Caco-2 (cell line): ENCODE results near the gene MBTPS1. TPM values are rescaled to one million over a fixed set of nuclear protein-coding genes. Genes with fewer than 3 reads are reported as not detected.

Experiments used
- BruUV-seq: library from RNA; stranded (reverse); fragments of 400-500 nt; replicated peaks from 2 replicates; lab custom pipeline; 2021; lab: Mats Ljungman, UMichigan
- CTCF ChIA-PET: fragments of 300-600 bp; sonication (Branson Sonifier 250); formaldehyde crosslinking; loops from one replicate; lab custom pipeline; 2022; ENCODE audit warnings: antibody characterized with exemption; lab: Charles Lee
- POLR2A ChIA-PET: fragments of 300-600 bp; sonication (Branson Sonifier 250); formaldehyde crosslinking; loops from one replicate; lab custom pipeline; 2022; ENCODE audit warnings: antibody characterized with exemption; lab: Charles Lee
- DNase-seq, 2 experiments: peaks; one replicate each; pipeline versions ENCODE4 v3.0.0 to v3.0.0-alpha.2; 2020 to 2022
- H3K27me3 ChIP-seq: replicated peaks from 2 replicates; pipeline ENCODE4 v1.6.0; 2011; ENCODE audit warnings: low read length; ENCODE audit not compliant: control insufficient read depth, insufficient read depth
- H3K36me3 ChIP-seq: 2 replicates; pipeline ENCODE4 v1.5.1; 2011; ENCODE audit warnings: low read length; ENCODE audit not compliant: control insufficient read depth, insufficient read depth
- H3K4me1 ChIP-seq: fragments of 250-450 bp; sonication (Bioruptor Pico); 2 replicates; pipeline ENCODE4 v1.5.1; 2020; ENCODE audit warnings: mild to moderate bottlenecking
- H3K4me3 ChIP-seq: 2 replicates; pipeline ENCODE4 v1.5.1; 2011; ENCODE audit warnings: low read depth, mild to moderate bottlenecking, control low read depth, low read length
- H3K9me3 ChIP-seq: fragments of 250-450 bp; sonication (Bioruptor Pico); 2 replicates; pipeline ENCODE4 v1.5.1; 2020; ENCODE audit warnings: mild to moderate bottlenecking, moderate library complexity
- H3K27ac Mint-ChIP-seq: one replicate; pipeline ENCODE4 v1.8.0; 2022; ENCODE audit warnings: mixed read lengths; ENCODE audit not compliant: unreplicated experiment
- H3K27me3 Mint-ChIP-seq: one replicate; pipeline ENCODE4 v1.8.0; 2022; ENCODE audit warnings: mixed read lengths; ENCODE audit not compliant: insufficient read depth, unreplicated experiment
- H3K36me3 Mint-ChIP-seq: one replicate; pipeline ENCODE4 v1.8.0; 2022; ENCODE audit warnings: mild to moderate bottlenecking, mixed read lengths; ENCODE audit not compliant: insufficient read depth, unreplicated experiment
- H3K4me1 Mint-ChIP-seq: one replicate; pipeline ENCODE4 v1.8.0; 2022; ENCODE audit warnings: low read depth, mixed read lengths; ENCODE audit not compliant: unreplicated experiment
- H3K4me3 Mint-ChIP-seq: one replicate; pipeline ENCODE4 v1.8.0; 2022; ENCODE audit warnings: mild to moderate bottlenecking, moderate library complexity, mixed read lengths; ENCODE audit not compliant: unreplicated experiment
- H3K9me3 Mint-ChIP-seq: one replicate; pipeline ENCODE4 v1.8.0; 2022; ENCODE audit warnings: mixed read lengths; ENCODE audit not compliant: unreplicated experiment
- intact Hi-C: fragments of 100-400 bp; cut with micrococcal nuclease; formaldehyde crosslinking; loops from one replicate; pipeline ENCODE4 v1.10.0; 2022; ENCODE audit not compliant: unreplicated experiment
- total RNA-seq: library from RNA; stranded (reverse); gene quantifications from 2 replicates; pipeline ENCODE4 v1.2.3, GENCODE V29; 2022
- TF ChIP-seq, protein P1 (sequence below), 2 experiments: fragments of 200-600 bp in 1 of 2; IDR thresholded peaks; 1 replicate in 1 of 2; 2 replicates in 1 of 2; pipeline versions ENCODE4 v1.5.1 to v1.8.0; 2011 to 2022; ENCODE audit warnings: antibody characterized with exemption in 1 of 2, control low read depth in 1 of 2, inconsistent platforms in 1 of 2, low read depth in 1 of 2, low read length in 1 of 2, mild to moderate bottlenecking in 1 of 2, moderate library complexity in 1 of 2; ENCODE audit not compliant: insufficient read depth in 1 of 2, severe bottlenecking in 1 of 2, unreplicated experiment in 1 of 2

MBTPS1 gene
- total RNA-seq, 1 experiment from 2014 or later, result 96.4 TPM

DNA sequence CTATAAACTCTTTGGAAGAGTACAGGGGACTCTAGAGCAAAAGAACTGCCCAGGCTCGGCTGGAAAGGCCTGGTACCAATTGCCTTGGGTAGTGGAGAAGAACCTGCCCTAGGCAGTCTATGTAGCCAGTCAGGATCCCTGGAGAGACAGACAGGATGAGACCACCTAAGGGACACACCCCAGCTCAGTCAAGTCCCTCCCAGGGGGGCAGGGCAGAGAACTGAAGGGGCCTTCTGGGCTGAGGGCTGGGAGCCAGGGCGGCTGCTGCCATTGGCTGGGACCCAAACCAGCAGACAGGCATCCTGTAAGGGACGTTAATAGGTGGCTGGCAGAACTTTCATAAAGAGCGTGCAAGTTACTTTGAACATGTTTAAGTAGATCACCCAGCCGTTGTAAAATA lies 61.4 kb downstream of the MBTPS1 start:
- CTCF ChIA-PET, result interaction anchor here (0.7 to 1.1 kb wide), 2 partner anchors 11 to 99 kb away, joined by 3 read pairs; no protein-coding TSS in a partner anchor
- no peak overlapping the region for H3K27ac Mint-ChIP-seq
- BruUV-seq, result no TSS peak
- H3K36me3 Mint-ChIP-seq, result peaks cover 66% of the 10 kb centered on the region
- Histone ChIP-seq H3K27me3 (no peaks in the 10 kb centered on the region), H3K36me3 (peaks cover 3% of the 10 kb centered on the region), H3K4me1 (no peaks in the 10 kb centered on the region), H3K9me3 (no peaks in the 10 kb centered on the region), H3K4me3 (no peak overlapping the region)
- H3K9me3 Mint-ChIP-seq, result no peaks in the 10 kb centered on the region
- no peaks in the 10 kb centered on the region for H3K27me3 Mint-ChIP-seq
- H3K4me1 Mint-ChIP-seq, result no peaks in the 10 kb centered on the region
- POLR2A ChIA-PET, result no interaction called here
- intact Hi-C loops, result no loop called here
- TF ChIP-seq, protein P1, sequence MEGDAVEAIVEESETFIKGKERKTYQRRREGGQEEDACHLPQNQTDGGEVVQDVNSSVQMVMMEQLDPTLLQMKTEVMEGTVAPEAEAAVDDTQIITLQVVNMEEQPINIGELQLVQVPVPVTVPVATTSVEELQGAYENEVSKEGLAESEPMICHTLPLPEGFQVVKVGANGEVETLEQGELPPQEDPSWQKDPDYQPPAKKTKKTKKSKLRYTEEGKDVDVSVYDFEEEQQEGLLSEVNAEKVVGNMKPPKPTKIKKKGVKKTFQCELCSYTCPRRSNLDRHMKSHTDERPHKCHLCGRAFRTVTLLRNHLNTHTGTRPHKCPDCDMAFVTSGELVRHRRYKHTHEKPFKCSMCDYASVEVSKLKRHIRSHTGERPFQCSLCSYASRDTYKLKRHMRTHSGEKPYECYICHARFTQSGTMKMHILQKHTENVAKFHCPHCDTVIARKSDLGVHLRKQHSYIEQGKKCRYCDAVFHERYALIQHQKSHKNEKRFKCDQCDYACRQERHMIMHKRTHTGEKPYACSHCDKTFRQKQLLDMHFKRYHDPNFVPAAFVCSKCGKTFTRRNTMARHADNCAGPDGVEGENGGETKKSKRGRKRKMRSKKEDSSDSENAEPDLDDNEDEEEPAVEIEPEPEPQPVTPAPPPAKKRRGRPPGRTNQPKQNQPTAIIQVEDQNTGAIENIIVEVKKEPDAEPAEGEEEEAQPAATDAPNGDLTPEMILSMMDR (IDR thresholded peaks at IDR 0.05; ENCODE audit: insufficient read depth in 1 of 2, low read depth in 1 of 2, low read length in 1 of 2, severe bottlenecking in 1 of 2, unreplicated experiment in 1 of 2), result no peak
- H3K4me3 Mint-ChIP-seq, result no peak overlapping the region
- no peak for DNase-seq

DNA sequence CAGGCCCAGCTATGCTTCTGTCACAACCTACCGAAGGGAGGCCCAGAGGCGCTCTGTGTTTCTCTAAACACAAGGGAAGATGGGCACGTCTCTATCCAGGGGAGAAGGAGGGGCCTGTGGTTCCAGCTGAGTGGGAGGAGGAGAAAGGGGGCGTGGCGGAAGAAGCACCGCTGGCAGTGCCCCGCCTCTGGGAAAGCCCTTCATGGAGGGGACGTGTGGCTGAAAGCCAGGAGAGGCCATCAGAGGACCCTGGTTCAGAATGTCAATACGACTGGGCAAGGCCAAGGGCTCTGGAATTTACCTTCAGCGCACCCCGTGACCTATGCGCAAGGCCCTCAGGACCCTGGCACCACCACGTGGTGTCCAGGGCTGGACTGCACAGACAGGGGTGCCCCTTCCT lies 61.8 kb downstream of the MBTPS1 start:
- Mint-ChIP-seq H3K4me3 (no peak overlapping the region), H3K27ac (no peak overlapping the region), H3K4me1 (no peaks in the 10 kb centered on the region), H3K36me3 (peaks cover 66% of the 10 kb centered on the region), H3K9me3 (no peaks in the 10 kb centered on the region), H3K27me3 (no peaks in the 10 kb centered on the region)
- no peaks in the 10 kb centered on the region for H3K9me3 ChIP-seq
- H3K4me1 ChIP-seq, result no peaks in the 10 kb centered on the region
- DNase-seq, result no peak
- TF ChIP-seq, protein P1 (IDR thresholded peaks at IDR 0.05; ENCODE audit: insufficient read depth in 1 of 2, low read depth in 1 of 2, low read length in 1 of 2, severe bottlenecking in 1 of 2, unreplicated experiment in 1 of 2), result no peak
- BruUV-seq, result no TSS peak
- ChIA-PET POLR2A (no interaction called here), CTCF (interaction anchor here (0.7 to 1.1 kb wide), 2 partner anchors 10 to 98 kb away, joined by 3 read pairs; no protein-coding TSS in a partner anchor)
- H3K27me3 ChIP-seq, result no peaks in the 10 kb centered on the region
- H3K4me3 ChIP-seq, result no peak overlapping the region
- intact Hi-C loops, result no loop called here
- peaks cover 1% of the 10 kb centered on the region for H3K36me3 ChIP-seq

DNA sequence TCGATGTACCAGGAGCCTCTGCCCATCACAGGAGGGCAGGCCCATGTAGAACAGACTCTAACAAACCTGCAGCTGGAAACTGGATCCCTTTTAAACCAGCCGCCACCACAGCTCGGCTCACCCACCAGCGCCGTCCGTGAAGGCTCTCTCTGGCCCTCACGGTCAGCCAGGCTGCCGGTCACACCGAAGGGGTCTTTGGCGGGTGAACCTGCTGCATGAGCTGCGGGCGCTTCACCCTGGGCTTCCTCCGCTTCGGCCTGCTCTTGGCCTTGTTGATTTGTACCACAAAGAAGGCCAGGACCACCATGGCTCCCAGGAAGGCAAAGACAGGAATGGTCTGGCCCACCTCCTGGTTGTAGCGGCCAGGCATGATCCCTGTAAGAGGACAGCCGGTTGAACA lies 62.5 kb downstream of the MBTPS1 start:
- intact Hi-C loops, result no loop called here
- H3K9me3 ChIP-seq, result no peaks in the 10 kb centered on the region
- no peak overlapping the region for H3K27ac Mint-ChIP-seq
- no peaks in the 10 kb centered on the region for H3K4me1 Mint-ChIP-seq
- TF ChIP-seq, protein P1 (IDR thresholded peaks at IDR 0.05; ENCODE audit: insufficient read depth in 1 of 2, low read depth in 1 of 2, low read length in 1 of 2, severe bottlenecking in 1 of 2, unreplicated experiment in 1 of 2), result no peak
- ChIA-PET POLR2A (no interaction called here), CTCF (interaction anchor here (1.1 to 1.2 kb wide), 2 partner anchors 98 to 100 kb away, joined by 3 read pairs; no protein-coding TSS in a partner anchor)
- BruUV-seq, result no TSS peak
- H3K36me3 Mint-ChIP-seq, result peaks cover 63% of the 10 kb centered on the region
- DNase-seq, result no peak
- H3K36me3 ChIP-seq, result peaks cover 4% of the 10 kb centered on the region
- no peaks in the 10 kb centered on the region for H3K27me3 Mint-ChIP-seq
- no peaks in the 10 kb centered on the region for H3K9me3 Mint-ChIP-seq
- no peaks in the 10 kb centered on the region for H3K27me3 ChIP-seq
- no peak overlapping the region for H3K4me3 Mint-ChIP-seq
- no peak overlapping the region for H3K4me3 ChIP-seq
- no peaks in the 10 kb centered on the region for H3K4me1 ChIP-seq
